Spleen (tissue), 7 donors: ENCODE measurements around the gene RNF214.

ENCODE experiments used
- POLR2A ChIP-seq, 3 donors: fragments of 450-650 bp; IDR thresholded peaks; one replicate each; pipeline ENCODE4 v1.5.1; 2017; ENCODE audit warnings: antibody characterized with exemption in 3 of 3, mild to moderate bottlenecking in 1 of 3
- POLR2AphosphoS5 ChIP-seq, 3 donors: sonication (generic); formaldehyde crosslinking; IDR thresholded peaks; one replicate each; pipeline ENCODE4 v1.5.1; 2017; ENCODE audit warnings: antibody characterized with exemption in 3 of 3
- TF ChIP-seq, protein P1 (sequence below), 11 experiments: fragments of 200-600 bp in 7 of 11; fragments of 450-650 bp in 4 of 11; sonication (generic) in 4 of 11; IDR thresholded peaks in 8 of 11; conservative IDR thresholded peaks in 3 of 11; 1 replicate in 7 of 11; 2 replicates in 4 of 11; pipeline versions ENCODE4 v1.4.0 to v1.8.0; 2016 to 2021; ENCODE audit warnings: antibody characterized with exemption in 11 of 11, inconsistent platforms in 4 of 11, mild to moderate bottlenecking in 1 of 11
- donor health status: DM: no; HTN: no; CAD: no; lungs with moderate emphysema.
- donor health status: DM: no; HTN: no; CAD: no.
- donor health status: DM: no; HTN: no; CAD: no.

GRCh38 chr11:117300773-117301172 is 68.3 kb downstream of the RNF214 start:
- TF ChIP-seq, protein P1, sequence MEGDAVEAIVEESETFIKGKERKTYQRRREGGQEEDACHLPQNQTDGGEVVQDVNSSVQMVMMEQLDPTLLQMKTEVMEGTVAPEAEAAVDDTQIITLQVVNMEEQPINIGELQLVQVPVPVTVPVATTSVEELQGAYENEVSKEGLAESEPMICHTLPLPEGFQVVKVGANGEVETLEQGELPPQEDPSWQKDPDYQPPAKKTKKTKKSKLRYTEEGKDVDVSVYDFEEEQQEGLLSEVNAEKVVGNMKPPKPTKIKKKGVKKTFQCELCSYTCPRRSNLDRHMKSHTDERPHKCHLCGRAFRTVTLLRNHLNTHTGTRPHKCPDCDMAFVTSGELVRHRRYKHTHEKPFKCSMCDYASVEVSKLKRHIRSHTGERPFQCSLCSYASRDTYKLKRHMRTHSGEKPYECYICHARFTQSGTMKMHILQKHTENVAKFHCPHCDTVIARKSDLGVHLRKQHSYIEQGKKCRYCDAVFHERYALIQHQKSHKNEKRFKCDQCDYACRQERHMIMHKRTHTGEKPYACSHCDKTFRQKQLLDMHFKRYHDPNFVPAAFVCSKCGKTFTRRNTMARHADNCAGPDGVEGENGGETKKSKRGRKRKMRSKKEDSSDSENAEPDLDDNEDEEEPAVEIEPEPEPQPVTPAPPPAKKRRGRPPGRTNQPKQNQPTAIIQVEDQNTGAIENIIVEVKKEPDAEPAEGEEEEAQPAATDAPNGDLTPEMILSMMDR (IDR thresholded peaks at IDR 0.05 in 8 of 11, conservative IDR thresholded peaks at IDR 0.05 in 3 of 11): no peak
- no peak for TF ChIP-seq POLR2A (IDR thresholded peaks at IDR 0.05)
- no peak for TF ChIP-seq POLR2AphosphoS5 (IDR thresholded peaks at IDR 0.05)
